ENCODE data around the gene B4GALT7. TPM values are rescaled to one million over a fixed set of nuclear protein-coding genes. Genes with fewer than 3 reads are reported as not detected.

B4GALT7 gene, protein sequence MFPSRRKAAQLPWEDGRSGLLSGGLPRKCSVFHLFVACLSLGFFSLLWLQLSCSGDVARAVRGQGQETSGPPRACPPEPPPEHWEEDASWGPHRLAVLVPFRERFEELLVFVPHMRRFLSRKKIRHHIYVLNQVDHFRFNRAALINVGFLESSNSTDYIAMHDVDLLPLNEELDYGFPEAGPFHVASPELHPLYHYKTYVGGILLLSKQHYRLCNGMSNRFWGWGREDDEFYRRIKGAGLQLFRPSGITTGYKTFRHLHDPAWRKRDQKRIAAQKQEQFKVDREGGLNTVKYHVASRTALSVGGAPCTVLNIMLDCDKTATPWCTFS
- 10 to 100 TPM in 5 of 6 experiments, 1 to 10 TPM in 1; 9.3 to 28.7 (median 14.1) TPM for total RNA-seq
- long read RNA-seq, partial matches to known transcripts: 1 of 4 reads
- long read RNA-seq, other reads (novel, unspliced or antisense): 0 of 4 reads

DNA sequence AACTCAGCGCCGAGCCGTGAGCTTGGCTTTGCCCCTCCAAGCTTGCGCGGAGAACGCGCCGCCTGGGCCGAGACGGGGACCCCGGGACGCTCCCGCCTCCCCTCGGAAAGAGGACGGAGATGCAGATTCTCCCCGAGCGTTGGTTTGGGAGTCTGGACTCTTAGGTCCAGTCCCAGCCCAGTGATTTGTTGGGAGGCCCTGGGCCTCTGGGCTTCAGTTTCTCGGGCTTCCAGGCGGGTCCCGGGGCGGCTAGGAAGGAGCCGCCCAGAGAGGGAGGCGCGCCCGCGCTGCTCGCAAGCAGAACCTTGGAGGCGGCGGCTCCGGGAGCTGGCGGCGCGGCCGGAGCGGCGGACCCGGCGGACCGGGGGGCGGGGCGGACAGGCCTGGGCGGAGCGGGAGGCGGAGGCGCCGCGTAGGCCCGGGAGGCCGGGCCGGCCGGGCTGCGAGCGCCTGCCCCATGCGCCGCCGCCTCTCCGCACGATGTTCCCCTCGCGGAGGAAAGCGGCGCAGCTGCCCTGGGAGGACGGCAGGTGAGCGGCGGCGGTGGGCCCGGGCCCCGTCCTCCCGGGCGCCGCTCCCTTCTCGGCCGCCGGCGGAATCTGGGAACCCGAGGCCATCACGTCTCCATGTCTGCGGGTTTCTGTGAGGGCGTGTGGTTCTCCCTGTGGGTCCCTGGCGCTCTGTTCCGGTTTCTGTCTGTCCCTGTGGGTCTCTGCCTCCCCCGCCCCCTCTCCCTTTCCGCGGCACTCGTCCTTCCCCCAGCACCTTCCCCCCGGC, at the start of gene B4GALT7:
Gene B4GALT7 (plus strand): TSS at position 402 of the 777 bp plus-strand sequence. CDS start 79 bp downstream, at position 481.
- 2% methylated on average over 6 of the region's 86 CpGs for WGBS (ENCODE audit: insufficient coverage, low coverage, low lambda C conversion rate, missing lambda C conversion rate)
- Histone ChIP-seq H3K9me3 (no peaks in the 10 kb centered on the region), H3K27me3 (no peaks in the 10 kb centered on the region), H3K4me3 (peak within 1 kb of the TSS; percentile 83 to 94 (median 84)), H3K27ac (peak within 1 kb of the TSS; percentile 61 to 77 (median 65)), H3K4me1 (peaks cover 0 to 10% (median 5%) of the 10 kb centered on the region in 4 donors), H3K36me3 (peaks cover 3 to 16% (median 11%) of the 10 kb centered on the region in 4 donors)
- peak; percentile 87 to 92 (median 88) for DNase-seq
- intact Hi-C loops (cut with DNase I): no loop called here
- peak; percentile 89 for TF ChIP-seq POLR2A (IDR thresholded peaks at IDR 0.05)
- TF ChIP-seq, protein P1, sequence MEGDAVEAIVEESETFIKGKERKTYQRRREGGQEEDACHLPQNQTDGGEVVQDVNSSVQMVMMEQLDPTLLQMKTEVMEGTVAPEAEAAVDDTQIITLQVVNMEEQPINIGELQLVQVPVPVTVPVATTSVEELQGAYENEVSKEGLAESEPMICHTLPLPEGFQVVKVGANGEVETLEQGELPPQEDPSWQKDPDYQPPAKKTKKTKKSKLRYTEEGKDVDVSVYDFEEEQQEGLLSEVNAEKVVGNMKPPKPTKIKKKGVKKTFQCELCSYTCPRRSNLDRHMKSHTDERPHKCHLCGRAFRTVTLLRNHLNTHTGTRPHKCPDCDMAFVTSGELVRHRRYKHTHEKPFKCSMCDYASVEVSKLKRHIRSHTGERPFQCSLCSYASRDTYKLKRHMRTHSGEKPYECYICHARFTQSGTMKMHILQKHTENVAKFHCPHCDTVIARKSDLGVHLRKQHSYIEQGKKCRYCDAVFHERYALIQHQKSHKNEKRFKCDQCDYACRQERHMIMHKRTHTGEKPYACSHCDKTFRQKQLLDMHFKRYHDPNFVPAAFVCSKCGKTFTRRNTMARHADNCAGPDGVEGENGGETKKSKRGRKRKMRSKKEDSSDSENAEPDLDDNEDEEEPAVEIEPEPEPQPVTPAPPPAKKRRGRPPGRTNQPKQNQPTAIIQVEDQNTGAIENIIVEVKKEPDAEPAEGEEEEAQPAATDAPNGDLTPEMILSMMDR (IDR thresholded peaks at IDR 0.05): peak in 2 of 4 donors; percentile 7 to 19
- ATAC-seq: peak; percentile 91 to 98 (median 94)

DNA sequence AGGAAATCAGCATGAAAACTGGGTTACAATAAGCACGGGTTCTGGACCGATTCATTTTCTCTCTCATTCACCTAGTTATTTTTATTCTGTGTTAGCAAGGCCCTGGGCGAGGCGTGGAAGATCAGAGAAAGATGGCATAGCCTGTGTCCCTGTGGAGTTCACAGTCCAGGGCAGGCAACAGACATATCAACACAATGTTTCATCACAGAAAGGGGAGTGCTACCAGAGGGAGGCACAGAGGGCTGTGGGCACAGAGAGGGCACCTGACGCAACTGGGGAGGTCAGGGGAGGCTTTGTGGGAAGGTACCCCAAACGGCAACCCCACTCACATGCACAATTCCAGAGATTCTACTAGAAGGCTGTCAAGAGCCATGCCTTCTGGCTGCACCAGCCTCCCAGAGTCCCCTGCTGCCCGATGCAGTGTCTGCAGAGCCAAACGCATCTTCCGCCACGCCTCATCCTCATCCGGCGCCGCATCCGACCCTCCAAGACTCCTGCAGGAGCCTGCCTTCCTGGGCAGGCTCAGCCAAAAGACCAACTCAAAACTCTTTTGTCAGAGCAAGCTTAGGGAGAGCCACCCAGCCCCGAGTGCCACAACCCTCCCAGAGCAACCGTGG, 47.0 kb upstream of the B4GALT7 start:
- Histone ChIP-seq H3K27me3 (no peaks in the 10 kb centered on the region), H3K4me1 (peaks cover 0 to 22% (median 9%) of the 10 kb centered on the region in 4 donors), H3K27ac (peak overlapping the region; percentile 43 to 77 (median 65)), H3K9me3 (no peaks in the 10 kb centered on the region), H3K4me3 (peak overlapping the region; percentile 65 to 89 (median 78)), H3K36me3 (no peaks in the 10 kb centered on the region)
- DNase-seq: peak; percentile 30 to 75 (median 68)
- ATAC-seq: peak; percentile 60 to 72 (median 70)
- intact Hi-C loops (cut with DNase I): no loop called here
- 19% methylated on average over 7 of the region's 16 CpGs for WGBS (ENCODE audit: insufficient coverage, low coverage, low lambda C conversion rate, missing lambda C conversion rate)
- no peak for TF ChIP-seq POLR2A (IDR thresholded peaks at IDR 0.05)
- TF ChIP-seq, protein P1 (IDR thresholded peaks at IDR 0.05): no peak

DNA sequence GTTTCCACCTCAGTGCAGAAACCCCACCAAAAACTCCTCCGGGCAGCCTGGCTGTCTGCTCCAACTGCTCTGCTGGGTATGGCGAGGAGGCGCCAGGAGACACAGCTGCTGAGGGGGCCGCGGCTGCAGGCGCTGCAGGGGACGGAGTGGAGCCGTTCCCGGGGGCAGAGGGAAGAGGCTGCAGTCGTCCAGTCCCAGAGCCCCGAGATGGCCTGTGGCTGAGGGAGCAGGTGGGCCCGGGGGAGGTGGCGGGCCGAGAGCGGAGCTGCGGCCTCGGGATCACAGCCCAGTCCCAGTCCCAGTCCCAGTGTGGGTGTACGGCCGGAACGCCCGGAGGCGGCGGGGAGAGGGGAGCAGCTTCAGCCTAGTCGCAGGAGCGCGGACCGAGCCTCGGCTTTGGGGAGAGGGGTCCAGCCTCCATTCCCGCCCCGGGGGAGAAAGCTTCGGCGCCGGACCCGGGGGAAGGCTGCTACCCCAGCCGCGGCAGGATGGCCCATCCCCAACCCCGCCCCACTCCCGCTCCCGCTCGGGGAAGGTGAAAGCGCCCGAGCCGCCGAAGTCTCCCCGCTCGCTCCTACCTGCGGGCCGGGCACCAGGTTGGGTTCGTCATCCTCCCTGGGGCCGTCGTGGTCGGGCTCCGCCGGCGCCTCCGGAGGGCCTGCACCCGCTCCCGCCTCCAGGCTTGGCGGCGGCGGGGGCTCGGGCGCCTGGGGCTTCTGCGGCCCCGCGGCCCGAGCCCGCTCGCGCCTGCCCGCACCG, 46.1 kb upstream of the B4GALT7 start:
- Histone ChIP-seq H3K4me3 (peak overlapping the region; percentile 65 to 89 (median 78)), H3K36me3 (no peaks in the 10 kb centered on the region), H3K9me3 (no peaks in the 10 kb centered on the region), H3K27me3 (no peaks in the 10 kb centered on the region), H3K4me1 (peaks cover 0 to 22% (median 6%) of the 10 kb centered on the region in 4 donors), H3K27ac (peak overlapping the region; percentile 43 to 77 (median 65))
- TF ChIP-seq, protein P1 (IDR thresholded peaks at IDR 0.05): no peak
- no peak for TF ChIP-seq POLR2A (IDR thresholded peaks at IDR 0.05)
- DNase-seq (peak; percentile 57 to 73 (median 64)), ATAC-seq (peak; percentile 45 to 60 (median 50))
- intact Hi-C loops (cut with DNase I): no loop called here
- 0% methylated on average over 11 of the region's 72 CpGs for WGBS (ENCODE audit: insufficient coverage, low coverage, low lambda C conversion rate, missing lambda C conversion rate)
